Measurements from ENCODE around the gene SCN5A.

The SCN5A gene

DNA sequence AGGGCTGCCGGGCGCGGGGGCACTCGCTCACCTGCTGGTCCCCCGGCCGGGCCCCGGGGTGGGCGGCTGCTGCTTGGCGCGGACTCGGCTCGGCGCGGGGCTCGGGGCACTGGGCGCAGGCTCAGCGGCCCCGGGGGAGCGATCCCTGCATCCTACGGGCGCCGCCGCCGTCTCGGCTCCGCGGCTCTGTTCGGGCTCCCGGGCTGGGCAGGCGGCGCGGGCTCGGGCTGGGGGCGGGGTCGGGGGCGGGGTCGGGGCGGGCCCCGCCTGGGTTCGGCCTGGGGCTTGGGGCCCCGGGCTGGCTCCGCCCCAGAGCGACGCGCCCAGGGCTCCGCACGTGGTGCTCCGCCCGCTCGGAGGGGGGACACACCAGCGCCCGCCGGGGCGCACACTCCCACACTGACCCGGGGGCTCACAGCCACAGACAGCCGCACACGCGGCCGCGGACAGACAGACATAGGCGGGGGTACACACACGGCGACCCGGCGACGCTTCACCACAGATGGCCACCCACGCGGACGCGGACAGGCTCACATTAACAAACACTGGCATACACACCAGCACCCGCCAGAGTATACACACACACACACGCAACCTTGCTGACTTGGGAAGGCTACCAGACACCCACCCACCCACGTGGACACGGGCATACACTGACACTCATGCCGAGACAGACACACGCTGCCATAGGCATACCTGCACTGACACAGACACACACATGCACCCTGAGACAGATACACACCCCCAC, at the start of gene SCN5A:
Gene SCN5A, minus strand, starts transcription at position 188 of the 748 bp plus-strand sequence. CDS start 16,380 bp downstream, outside the sequence.
- peak; percentile 2 for DNase-seq

DNA sequence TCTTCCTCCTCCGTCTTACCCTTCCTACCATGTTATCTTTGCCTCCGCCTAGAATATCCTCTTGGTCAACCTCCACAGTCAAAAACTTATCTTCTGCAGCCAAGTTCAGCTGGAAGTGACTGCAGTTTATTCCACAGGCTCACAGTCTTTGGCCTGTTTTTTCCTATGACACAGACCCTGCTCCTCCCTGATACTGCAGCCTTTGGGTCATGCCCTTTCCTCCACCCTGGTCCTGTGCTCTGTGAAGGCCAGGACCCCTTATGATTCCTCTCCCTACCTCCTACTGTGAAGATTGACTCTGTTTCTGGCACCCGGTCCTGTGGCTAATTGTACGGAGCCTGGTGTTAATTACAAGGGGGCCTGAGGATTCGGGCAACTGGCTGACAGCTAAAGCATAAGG, 49.3 kb upstream of the SCN5A start:
- no peak for DNase-seq

DNA sequence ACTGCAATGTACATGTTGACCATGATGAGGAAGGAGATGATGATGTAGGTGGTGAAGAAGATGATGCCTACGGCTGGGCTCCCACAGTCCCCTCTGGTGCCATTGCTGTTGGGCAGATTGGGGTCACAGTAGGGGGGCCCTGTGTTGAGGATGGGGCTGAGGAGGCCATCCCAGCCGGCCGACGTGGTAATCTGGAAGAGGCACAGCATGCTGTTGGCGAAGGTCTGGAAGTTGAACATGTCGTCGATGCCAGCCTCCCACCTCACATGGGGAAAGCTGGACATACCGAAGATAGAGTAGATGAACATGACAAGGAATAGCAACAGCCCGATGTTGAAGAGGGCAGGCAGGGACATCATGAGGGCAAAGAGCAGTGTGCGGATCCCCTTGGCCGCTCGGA, 48.6 kb upstream of the SCN5A start:
- no peak for DNase-seq

DNA sequence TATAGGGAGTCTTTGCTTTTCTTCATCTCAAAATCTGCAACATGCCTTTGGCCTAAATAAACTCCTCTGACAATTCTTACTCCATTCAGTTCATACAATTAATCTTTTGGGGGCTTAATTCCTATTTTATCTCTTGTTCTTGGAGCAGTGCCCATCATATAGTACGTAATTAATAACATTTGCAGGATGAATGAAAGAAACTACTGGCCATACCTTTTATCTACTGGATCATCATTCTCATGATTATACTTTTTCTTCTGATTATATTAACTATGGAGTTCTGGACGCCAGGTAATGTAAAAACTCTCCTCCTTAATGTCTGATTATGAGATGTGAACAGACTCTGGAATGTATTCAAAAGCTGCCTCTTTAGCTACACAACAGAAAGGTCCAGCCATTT, 46.5 kb upstream of the SCN5A start:
- DNase-seq: no peak

DNA sequence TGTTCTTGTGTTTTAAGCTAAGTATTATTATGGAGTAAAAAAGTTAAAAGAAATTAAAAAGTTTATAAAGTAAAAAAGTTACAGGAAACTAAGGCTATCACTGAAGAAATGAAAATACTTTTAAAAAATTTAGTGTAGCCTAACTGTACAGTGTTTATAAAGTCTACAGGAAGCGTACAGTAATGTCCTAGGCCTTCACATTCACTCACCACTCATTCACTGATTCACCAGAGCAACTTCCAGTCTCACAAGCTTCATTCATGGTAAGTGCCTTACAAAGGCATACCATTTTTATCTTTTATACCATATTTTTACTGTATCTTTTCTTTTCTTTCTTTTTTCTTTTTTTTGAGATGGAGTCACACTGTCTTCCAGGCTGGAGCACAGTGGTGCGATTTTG, 40.7 kb upstream of the SCN5A start:
- no peak for DNase-seq

- no peak for DNase-seq
These were observed 40.3 kb upstream of the SCN5A start for GRCh38 chr3:38689774-38690173.

GRCh38 chr3:38689346-38689745, 39.9 kb upstream of the SCN5A start:
- DNase-seq: no peak

DNA sequence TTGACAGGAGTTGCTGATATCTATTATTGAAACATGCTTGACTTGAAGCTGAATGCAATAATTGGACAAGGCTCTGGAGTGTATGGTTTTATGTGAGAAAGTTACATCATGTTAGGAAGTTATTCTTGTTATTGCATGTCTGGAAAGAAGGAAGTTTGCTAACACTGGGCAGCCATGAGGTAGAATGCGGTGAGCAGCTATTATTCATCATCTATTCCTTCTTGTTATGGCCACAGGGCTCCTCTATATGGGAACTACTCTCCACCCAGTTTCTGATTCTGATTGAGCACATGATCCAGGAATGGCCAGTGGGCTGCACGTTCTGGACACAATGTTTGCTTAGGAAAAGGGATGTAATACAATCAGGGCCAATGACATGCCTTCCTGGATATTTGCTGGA, 37.8 kb upstream of the SCN5A start:
- no peak for DNase-seq

GRCh38 chr3:38684546-38684945, 35.1 kb upstream of the SCN5A start:
- no peak for DNase-seq

- no peak for DNase-seq
These were observed 20.2 kb upstream of the SCN5A start for GRCh38 chr3:38669668-38670067.

GRCh38 chr3:38662544-38662943, 13.1 kb upstream of the SCN5A start:
- DNase-seq: no peak

DNA sequence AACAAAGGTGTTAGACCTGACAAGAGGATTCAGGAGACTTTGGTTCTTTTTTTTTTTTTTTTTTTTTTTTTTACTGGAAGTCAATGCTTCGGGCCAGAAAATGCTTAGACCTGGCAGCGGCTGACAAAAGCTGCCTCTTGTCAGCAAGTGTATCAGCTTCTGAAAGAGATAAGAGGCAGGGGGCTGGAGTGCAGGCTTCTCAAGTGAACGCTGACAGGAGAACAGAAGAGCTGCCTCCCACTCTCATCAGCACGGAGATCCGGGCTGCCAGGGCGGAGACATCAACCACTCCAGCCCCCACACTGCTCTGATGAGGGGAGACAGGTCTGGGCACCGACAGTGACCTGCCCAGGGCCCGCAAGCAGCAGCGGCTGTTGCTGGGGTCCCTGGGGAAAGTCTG, 9.4 kb upstream of the SCN5A start:
- DNase-seq: no peak

GRCh38 chr3:38657369-38657768, 7.9 kb upstream of the SCN5A start:
- no peak for DNase-seq

GRCh38 chr3:38655708-38656300, 6.3 kb upstream of the SCN5A start:
- DNase-seq: peak; percentile 4

DNA sequence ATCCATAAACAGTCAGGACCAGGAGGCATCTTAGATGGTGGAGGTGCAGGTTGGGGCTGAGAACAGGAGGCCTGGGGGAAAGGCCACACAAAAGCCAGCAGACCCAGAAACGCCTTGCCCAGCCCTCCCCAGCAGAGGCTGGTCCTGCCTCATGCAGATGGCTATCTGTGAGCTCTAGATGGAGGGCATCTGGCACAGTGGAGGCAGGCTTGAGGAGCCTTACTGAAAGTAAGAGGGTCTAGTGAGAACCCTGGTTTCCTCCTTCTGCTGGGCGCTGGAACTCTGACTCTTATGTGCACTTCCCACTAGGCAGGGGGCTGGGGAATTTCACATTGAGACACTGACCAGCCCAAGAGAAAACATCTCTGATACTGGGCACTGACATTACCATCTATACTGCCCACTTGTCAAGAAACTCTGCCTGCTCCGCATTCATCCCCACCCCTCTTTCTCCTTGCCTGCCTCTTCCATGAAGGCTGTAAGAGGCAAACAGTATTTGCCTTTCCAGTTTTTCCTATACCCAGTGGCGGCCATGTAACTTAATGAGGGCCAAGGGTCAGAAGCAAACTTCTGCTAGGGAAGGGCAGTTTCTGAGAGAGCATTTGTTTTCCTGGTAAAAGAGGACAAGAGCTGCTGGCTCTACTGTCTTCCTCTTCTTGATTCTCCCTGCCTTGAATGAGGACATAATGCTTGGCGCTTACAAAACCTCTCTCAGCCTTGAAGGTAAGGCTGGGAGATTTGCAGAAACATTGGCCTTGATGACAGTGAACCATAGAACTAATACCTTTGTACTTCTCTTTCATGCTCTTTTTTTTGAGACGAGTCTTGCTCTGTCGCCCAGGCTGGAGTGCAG, 4.4 kb upstream of the SCN5A start:
- no peak for DNase-seq

DNA sequence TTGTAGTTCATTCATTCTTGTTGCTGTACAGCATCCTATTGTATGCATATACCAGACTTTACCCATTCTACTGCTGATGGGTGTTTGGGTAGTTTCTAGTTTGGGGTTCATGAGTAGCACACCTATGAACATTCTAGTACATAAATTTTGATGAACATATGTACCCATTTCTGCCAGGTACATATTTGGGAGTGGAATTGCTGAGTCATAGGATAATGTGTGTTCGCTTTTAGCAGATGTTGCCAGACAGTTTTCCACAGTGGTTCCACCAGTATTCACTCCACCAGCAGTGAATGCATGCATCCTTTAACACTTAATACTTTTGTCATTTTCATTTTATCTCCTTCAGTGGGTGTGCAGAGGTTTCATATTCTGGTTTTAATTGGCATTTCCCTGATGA, 3.4 kb upstream of the SCN5A start:
- no peak for DNase-seq

GRCh38 chr3:38651153-38651789, 1.8 kb upstream of the SCN5A start:
- peak; percentile 35 for DNase-seq

DNA sequence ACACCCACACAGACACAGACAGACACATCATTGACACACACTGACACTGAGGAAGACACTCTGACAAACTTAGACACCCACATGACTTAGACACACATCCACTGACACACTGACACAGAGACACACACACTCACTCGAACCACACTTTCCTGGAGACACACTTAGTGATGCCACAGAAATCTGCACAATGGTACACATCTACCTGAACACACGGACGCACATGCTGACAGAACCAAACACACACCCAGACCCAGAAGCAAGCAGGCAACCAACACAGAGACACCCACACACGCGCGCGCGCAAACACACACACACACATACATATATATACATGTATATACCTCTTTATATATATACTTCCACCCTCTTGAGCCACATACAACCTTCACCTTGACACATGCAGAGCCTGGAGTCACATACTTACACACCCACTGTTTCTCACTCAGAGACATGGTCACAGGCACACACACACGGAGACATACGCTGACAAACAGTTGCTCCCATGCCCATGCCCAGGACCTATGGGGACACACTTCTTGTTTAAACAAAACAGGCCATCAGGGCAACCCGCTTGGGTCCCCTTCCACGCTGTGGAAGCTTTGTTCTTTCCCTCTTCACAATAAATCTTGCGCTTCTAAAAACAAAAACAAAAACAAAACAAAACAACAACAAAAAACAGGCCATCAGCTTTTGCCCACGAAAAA, 913 bp upstream of the SCN5A start:
- no peak for DNase-seq

- no peak for DNase-seq
These were observed 608 bp downstream of the SCN5A start for GRCh38 chr3:38648659-38649499.

DNA sequence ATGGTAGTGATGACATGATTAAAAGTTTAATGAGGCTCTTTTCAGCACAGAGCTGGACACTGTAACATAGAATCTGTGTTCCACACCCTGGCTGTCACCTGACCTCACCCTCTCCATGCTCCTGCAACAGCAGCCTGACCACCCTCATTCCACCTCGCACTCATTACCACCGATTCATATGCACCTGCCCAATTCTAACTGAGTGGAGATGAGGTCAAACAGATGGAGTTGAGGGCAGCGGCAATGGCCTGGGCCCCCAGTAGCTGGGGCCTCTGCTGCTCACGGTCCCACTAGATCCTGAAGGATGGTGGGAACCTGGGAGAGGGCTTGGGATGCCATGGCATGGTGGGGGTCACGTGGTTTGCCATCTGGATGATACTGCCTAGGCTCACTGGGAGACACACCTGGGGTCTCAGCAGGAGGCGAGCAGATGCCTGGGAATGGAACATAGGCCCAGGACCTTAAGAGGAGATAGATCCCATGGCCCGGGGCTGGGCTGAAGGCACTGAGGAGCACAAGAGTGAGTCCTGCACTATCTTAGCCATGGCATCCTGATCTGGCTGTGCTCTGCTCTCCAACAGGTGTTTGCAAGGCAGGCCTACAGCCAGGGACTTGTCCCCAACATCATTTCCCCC, 1.3 kb downstream of the SCN5A start:
- DNase-seq: no peak
